H1 (cell line): Measurements from ENCODE around the gene ZXDC. TPM values are rescaled to one million over a fixed set of nuclear protein-coding genes. Genes with fewer than 3 reads are reported as not detected.

ENCODE experiments used
- polyA plus RNA-seq, 7 experiments: library from polyadenylated mRNA; depleted of rRNA in 3 of 7; stranded (reverse) in 5 of 7; unstranded in 2 of 7; fragments of >200 nt in 5 of 7; fragments of 200-250 nt in 2 of 7; gene quantifications; 1 replicate in 5 of 7; 2 replicates in 1 of 7; 4 replicates in 1 of 7; pipeline versions ENCODE4 v1.2.1 to v1.2.3, GENCODE V29; 2011 to 2013; ENCODE audit warnings: missing spikeins in 2 of 7, mixed read lengths in 2 of 7
- total RNA-seq: library from RNA; stranded (reverse); fragmentation: NEBNext Ultra II Directional; extraction: Animal tissue kit (Norgen Biotek cat#: 25700); gene quantifications from 2 replicates; pipeline ENCODE4 v1.2.1, GENCODE V29; 2021

ZXDC gene
- total and polyA plus RNA-seq, 2 of the 8 experiments (the other 6 are each of a cell fraction or from before 2014, with no cell fraction given): 12.7 to 24.3 TPM

Other genes with a start within 250 kb of the ZXDC start
- gene KLF15, start 118.5 kb downstream of the ZXDC start, total RNA-seq: 17.4 and 19.5 TPM in 2 replicates
- gene KLF15, start 118.5 kb downstream of the ZXDC start, polyA plus RNA-seq (2011; rRNA removed): 15.7 and 27.1 TPM in 2 replicates
- not detected in 2 replicates for gene CFAP100, start 81.0 kb downstream of the ZXDC start, total RNA-seq
- gene CFAP100, start 81.0 kb downstream of the ZXDC start, polyA plus RNA-seq (2011; rRNA removed): 0.09 and 0.17 TPM in 2 replicates
- gene UROC1, start 41.9 kb upstream of the ZXDC start, total RNA-seq: not detected in 2 replicates
- gene UROC1, start 41.9 kb upstream of the ZXDC start, polyA plus RNA-seq (2011; rRNA removed): 0.03 and 0.09 TPM in 2 replicates
- 5.4 and 5.9 TPM in 2 replicates for gene CHST13, start 48.3 kb upstream of the ZXDC start, total RNA-seq
- 11.7 and 15.6 TPM in 2 replicates for gene CHST13, start 48.3 kb upstream of the ZXDC start, polyA plus RNA-seq (2011; rRNA removed)
- not detected in 2 replicates for gene C3orf22, start 83.0 kb upstream of the ZXDC start, total RNA-seq
- not detected in 2 replicates for gene C3orf22, start 83.0 kb upstream of the ZXDC start, polyA plus RNA-seq (2011; rRNA removed)
- gene TXNRD3, start 179.2 kb upstream of the ZXDC start, total RNA-seq: 3.2 and 3.4 TPM in 2 replicates
- 3.9 and 4.3 TPM in 2 replicates for gene TXNRD3, start 179.2 kb upstream of the ZXDC start, polyA plus RNA-seq (2011; rRNA removed)
- gene CHCHD6, start 228.3 kb upstream of the ZXDC start, total RNA-seq: 36.3 and 37.6 TPM in 2 replicates
- 32.4 and 39.4 TPM in 2 replicates for gene CHCHD6, start 228.3 kb upstream of the ZXDC start, polyA plus RNA-seq (2011; rRNA removed)